Measurements from ENCODE around the gene TMEM184B.

DNA sequence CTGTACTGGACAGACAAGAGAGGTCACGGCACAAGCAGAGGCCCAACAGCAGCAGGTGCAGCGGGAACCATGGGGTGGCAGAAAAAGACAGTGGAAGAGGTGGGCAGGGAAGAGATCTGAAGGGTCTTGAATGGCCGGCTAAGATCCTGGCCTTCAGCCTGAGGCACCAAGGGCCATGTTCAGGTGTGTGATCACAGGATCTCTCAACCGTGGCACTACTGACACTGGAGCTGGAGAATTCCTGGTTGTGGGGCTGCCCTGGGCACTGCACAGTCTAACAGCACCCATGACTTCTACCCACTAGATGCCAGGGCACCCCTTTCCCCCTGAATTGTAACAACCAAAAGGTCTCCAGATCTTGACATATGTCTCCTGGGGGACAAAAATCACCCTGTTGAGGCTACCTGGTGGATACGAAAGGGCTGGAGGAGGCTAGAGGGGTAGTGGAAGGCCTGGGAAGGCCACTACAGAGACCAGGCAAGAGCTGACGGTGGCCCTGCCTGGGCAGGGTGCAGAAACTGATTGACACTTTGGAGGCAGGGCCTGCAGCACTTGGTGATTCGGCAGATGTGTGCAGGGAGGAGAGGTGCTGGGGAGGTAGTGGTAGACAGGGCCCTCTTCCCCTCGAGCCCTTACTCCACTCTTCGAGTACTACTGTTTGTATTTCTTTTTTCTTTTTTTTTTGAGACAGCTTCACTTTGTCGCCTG lies 36.1 kb upstream of the TMEM184B start:
- TF ChIP-seq, protein P1, sequence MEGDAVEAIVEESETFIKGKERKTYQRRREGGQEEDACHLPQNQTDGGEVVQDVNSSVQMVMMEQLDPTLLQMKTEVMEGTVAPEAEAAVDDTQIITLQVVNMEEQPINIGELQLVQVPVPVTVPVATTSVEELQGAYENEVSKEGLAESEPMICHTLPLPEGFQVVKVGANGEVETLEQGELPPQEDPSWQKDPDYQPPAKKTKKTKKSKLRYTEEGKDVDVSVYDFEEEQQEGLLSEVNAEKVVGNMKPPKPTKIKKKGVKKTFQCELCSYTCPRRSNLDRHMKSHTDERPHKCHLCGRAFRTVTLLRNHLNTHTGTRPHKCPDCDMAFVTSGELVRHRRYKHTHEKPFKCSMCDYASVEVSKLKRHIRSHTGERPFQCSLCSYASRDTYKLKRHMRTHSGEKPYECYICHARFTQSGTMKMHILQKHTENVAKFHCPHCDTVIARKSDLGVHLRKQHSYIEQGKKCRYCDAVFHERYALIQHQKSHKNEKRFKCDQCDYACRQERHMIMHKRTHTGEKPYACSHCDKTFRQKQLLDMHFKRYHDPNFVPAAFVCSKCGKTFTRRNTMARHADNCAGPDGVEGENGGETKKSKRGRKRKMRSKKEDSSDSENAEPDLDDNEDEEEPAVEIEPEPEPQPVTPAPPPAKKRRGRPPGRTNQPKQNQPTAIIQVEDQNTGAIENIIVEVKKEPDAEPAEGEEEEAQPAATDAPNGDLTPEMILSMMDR (IDR thresholded peaks at IDR 0.05 in 8 of 11, conservative IDR thresholded peaks at IDR 0.05 in 3 of 11): no peak
- no peak for TF ChIP-seq POLR2AphosphoS5 (IDR thresholded peaks at IDR 0.05)

Data from spleen (tissue), 7 donors.